Activated CD8-positive, alpha-beta T cell treated with anti-CD3 and anti-CD28 coated beads, Interleukin-2, amount 10 ng/mL, durations not matched to agents 7 days and 5 days (primary cell): ENCODE results near the gene OAS3. TPM values are rescaled to one million over a fixed set of nuclear protein-coding genes. Genes with fewer than 3 reads are reported as not detected.

Source experiments
- ATAC-seq: fragments of 150-1000 bp; cut with Tn5 transposase; one replicate; pipeline ENCODE4 v1.10.0; 2021; ENCODE audit warnings: moderate library complexity
- CTCF ChIA-PET: fragments of 350-600 bp; sonication (Branson Sonifier 250); formaldehyde crosslinking; loops from one replicate; lab custom pipeline; 2021; ENCODE audit warnings: antibody characterized with exemption; lab: Charles Lee
- POLR2A ChIA-PET: fragments of 350-600 bp; sonication (Branson Sonifier 250); formaldehyde crosslinking; loops from one replicate; lab custom pipeline; 2021; ENCODE audit warnings: antibody characterized with exemption; lab: Charles Lee
- DNase-seq: peaks from one replicate; pipeline ENCODE4 v3.0.0-alpha.2; 2020
- H3K27ac Mint-ChIP-seq: one replicate; pipeline ENCODE4 v1.8.0; 2021; ENCODE audit warnings: mild to moderate bottlenecking, mixed read lengths
- H3K27me3 Mint-ChIP-seq: one replicate; pipeline ENCODE4 v1.8.0; 2021; ENCODE audit warnings: low read depth, mixed read lengths
- H3K36me3 Mint-ChIP-seq: one replicate; pipeline ENCODE4 v1.8.0; 2021; ENCODE audit warnings: low read depth, mixed read lengths
- H3K4me1 Mint-ChIP-seq: one replicate; pipeline ENCODE4 v1.8.0; 2021; ENCODE audit warnings: low read depth, mixed read lengths
- H3K4me3 Mint-ChIP-seq: one replicate; pipeline ENCODE4 v1.8.0; 2021; ENCODE audit warnings: mild to moderate bottlenecking, mixed read lengths
- H3K9me3 Mint-ChIP-seq: one replicate; pipeline ENCODE4 v1.8.0; 2022; ENCODE audit warnings: mixed read lengths; ENCODE audit not compliant: insufficient read depth
- total RNA-seq, 2 experiments: library from RNA; stranded (reverse); gene quantifications; one replicate each; pipeline ENCODE4 v1.2.3, GENCODE V29; 2021

The OAS3 gene
- total RNA-seq, 2 experiments from 2014 or later: 199 to 202 TPM

GRCh38 chr12:112927475-112927874, 10.8 kb upstream of the OAS3 start:
- Mint-ChIP-seq H3K27me3 (no peaks in the 10 kb centered on the region), H3K4me1 (peaks cover 5% of the 10 kb centered on the region), H3K36me3 (peaks cover 73% of the 10 kb centered on the region), H3K9me3 (peaks cover 7% of the 10 kb centered on the region), H3K27ac (no peak overlapping the region), H3K4me3 (no peak overlapping the region)
- ChIA-PET CTCF (interaction anchor here (1.1 kb wide), 1 partner anchor 11 kb away, joined by 3 read pairs; the partner anchor contains the start of gene OAS3), POLR2A (no interaction called here)
- DNase-seq: no peak
- ATAC-seq: no peak

DNA sequence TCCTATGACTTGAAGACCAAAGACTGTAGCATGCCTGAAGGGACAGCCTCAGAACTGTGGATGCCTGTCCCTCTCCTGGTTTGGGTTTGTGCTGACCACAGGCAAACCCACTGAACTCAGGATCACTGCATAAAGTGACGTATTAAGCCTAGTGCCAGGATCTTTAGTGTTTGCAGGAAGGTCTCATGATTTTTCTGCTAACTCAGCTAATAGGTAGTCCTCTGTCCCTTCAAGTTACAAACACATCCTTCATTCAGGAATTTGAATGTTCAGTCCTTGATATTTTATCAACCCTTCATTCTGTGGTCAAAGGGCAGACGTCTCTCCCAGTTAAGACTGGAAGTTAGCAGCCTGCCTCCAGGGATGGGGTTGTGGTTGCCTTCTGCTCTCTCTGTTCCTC, 10.3 kb upstream of the OAS3 start:
- H3K27me3 Mint-ChIP-seq: no peaks in the 10 kb centered on the region
- H3K4me3 Mint-ChIP-seq: no peak overlapping the region
- peaks cover 69% of the 10 kb centered on the region for H3K36me3 Mint-ChIP-seq
- H3K9me3 Mint-ChIP-seq: peaks cover 7% of the 10 kb centered on the region
- H3K27ac Mint-ChIP-seq: no peak overlapping the region
- ChIA-PET CTCF (interaction anchor here (0.7 to 1.1 kb wide), 2 partner anchors 10 to 27 kb away, joined by 3 to 4 read pairs; partner anchors contain the start of gene OAS3), POLR2A (no interaction called here)
- H3K4me1 Mint-ChIP-seq: peaks cover 5% of the 10 kb centered on the region
- ATAC-seq (no peak), DNase-seq (no peak)

- Mint-ChIP-seq H3K4me1 (peaks cover 5% of the 10 kb centered on the region), H3K4me3 (no peak overlapping the region), H3K36me3 (peaks cover 58% of the 10 kb centered on the region), H3K9me3 (peaks cover 7% of the 10 kb centered on the region), H3K27ac (no peak overlapping the region), H3K27me3 (no peaks in the 10 kb centered on the region)
- DNase-seq: no peak
- ChIA-PET CTCF (no interaction called here), POLR2A (no interaction called here)
- no peak for ATAC-seq
Measured at GRCh38 chr12:112928978-112929377, 9.3 kb upstream of the OAS3 start.

- H3K4me1 Mint-ChIP-seq: peaks cover 4% of the 10 kb centered on the region
- no peak overlapping the region for H3K27ac Mint-ChIP-seq
- ChIA-PET POLR2A (no interaction called here), CTCF (no interaction called here)
- H3K27me3 Mint-ChIP-seq: no peaks in the 10 kb centered on the region
- DNase-seq: no peak
- peaks cover 52% of the 10 kb centered on the region for H3K36me3 Mint-ChIP-seq
- no peak for ATAC-seq
- H3K4me3 Mint-ChIP-seq: no peak overlapping the region
- peaks cover 7% of the 10 kb centered on the region for H3K9me3 Mint-ChIP-seq
Measured at GRCh38 chr12:112929715-112930114, 8.6 kb upstream of the OAS3 start.

DNA sequence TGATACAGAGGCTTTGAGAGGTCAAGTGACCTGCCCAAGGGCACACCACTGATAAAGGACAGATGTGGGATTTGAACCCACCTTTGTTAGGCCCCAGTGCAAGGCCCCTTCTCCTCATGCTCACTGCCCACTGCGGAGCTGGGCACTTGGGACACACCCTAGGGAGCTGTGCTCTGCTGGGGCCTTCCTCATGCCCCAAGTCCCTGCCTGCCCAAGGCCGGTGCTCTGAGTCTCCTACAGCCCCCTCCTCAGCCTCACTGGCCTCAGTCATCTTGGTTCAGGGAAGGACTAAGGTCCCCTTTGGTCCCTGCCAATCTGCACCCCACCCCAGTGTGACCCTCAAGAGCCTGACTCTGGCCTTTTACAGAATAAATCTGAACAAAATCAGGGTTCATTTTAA, 7.9 kb upstream of the OAS3 start:
- DNase-seq (no peak), ATAC-seq (no peak)
- Mint-ChIP-seq H3K27me3 (no peaks in the 10 kb centered on the region), H3K4me1 (no peaks in the 10 kb centered on the region), H3K9me3 (peaks cover 7% of the 10 kb centered on the region), H3K4me3 (no peak overlapping the region), H3K27ac (no peak overlapping the region), H3K36me3 (peaks cover 46% of the 10 kb centered on the region)
- POLR2A ChIA-PET: no interaction called here
- CTCF ChIA-PET: interaction anchor here (0.8 to 1.1 kb wide), 3 partner anchors 14 to 30 kb away, joined by 3 to 4 read pairs (median 3); partner anchors contain the start of gene OAS1

- no peaks in the 10 kb centered on the region for H3K27me3 Mint-ChIP-seq
- no peak for DNase-seq
- ATAC-seq: no peak
- H3K4me1 Mint-ChIP-seq: peaks cover 8% of the 10 kb centered on the region
- H3K9me3 Mint-ChIP-seq: peaks cover 2% of the 10 kb centered on the region
- CTCF ChIA-PET: interaction anchor here (0.9 to 1.6 kb wide), 2 partner anchors 32 to 61 kb away, joined by 5 to 8 read pairs; no protein-coding TSS in a partner anchor
- H3K27ac Mint-ChIP-seq: no peak overlapping the region
- POLR2A ChIA-PET: interaction anchor here (0.6 to 1.3 kb wide), 2 partner anchors 26 to 553 kb away, joined by 3 to 8 read pairs; partner anchors contain the start of gene OAS1
- H3K36me3 Mint-ChIP-seq: peaks cover 32% of the 10 kb centered on the region
- no peak overlapping the region for H3K4me3 Mint-ChIP-seq
Measured at GRCh38 chr12:112932485-112933128, 5.7 kb upstream of the OAS3 start.

DNA sequence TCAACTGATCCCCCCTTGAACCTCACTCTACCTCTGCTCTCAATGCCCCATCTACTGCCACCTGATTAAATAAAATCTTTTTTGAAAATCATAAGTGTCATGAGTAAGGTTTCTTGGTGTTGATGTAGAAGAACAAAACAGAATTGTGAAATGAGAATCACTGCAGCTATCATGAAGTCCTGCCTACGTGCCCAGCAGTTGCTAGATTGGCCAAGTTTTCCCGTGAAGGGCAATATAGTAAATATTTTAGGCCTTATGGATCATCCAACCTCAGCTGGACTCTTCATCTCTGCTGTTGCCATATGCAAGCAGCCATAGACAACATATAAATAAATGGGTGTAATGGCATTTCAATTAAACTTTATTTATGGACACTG, 5.2 kb upstream of the OAS3 start:
- Mint-ChIP-seq H3K4me3 (no peak overlapping the region), H3K9me3 (no peaks in the 10 kb centered on the region), H3K4me1 (peaks cover 13% of the 10 kb centered on the region), H3K27ac (no peak overlapping the region), H3K36me3 (peaks cover 31% of the 10 kb centered on the region), H3K27me3 (no peaks in the 10 kb centered on the region)
- ATAC-seq (no peak), DNase-seq (no peak)
- ChIA-PET CTCF (interaction anchor here (0.9 to 1.6 kb wide), 2 partner anchors 33 to 60 kb away, joined by 5 to 8 read pairs; no protein-coding TSS in a partner anchor), POLR2A (interaction anchor here (1.3 kb wide), 1 partner anchor 26 kb away, joined by 8 read pairs; the partner anchor contains the start of gene OAS1)

- H3K36me3 Mint-ChIP-seq: peaks cover 31% of the 10 kb centered on the region
- no peaks in the 10 kb centered on the region for H3K27me3 Mint-ChIP-seq
- no peak overlapping the region for H3K4me3 Mint-ChIP-seq
- peaks cover 29% of the 10 kb centered on the region for H3K4me1 Mint-ChIP-seq
- ChIA-PET CTCF (no interaction called here), POLR2A (no interaction called here)
- DNase-seq (no peak), ATAC-seq (no peak)
- H3K9me3 Mint-ChIP-seq: no peaks in the 10 kb centered on the region
- H3K27ac Mint-ChIP-seq: no peak overlapping the region
Measured at GRCh38 chr12:112936264-112936663, 2.0 kb upstream of the OAS3 start.

DNA sequence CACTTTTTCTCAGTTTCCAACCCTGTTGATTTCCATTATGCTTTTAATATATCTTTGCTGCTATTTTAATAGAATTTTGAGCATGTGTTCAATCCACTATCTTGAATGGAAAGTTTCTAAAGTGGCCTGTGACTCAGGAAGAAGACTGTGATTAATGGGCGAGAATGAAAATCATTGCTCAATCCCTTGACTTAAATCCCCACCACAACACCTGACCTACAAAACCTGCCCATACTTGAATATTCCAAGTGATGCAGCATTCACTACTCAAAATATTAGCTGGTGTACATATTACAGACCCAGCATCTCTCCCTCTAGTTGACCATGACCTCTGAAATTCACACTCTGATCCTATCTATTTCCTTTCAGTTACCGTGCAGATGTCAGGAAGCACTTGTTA, 1.3 kb upstream of the OAS3 start:
- ATAC-seq (no peak), DNase-seq (no peak)
- peaks cover 36% of the 10 kb centered on the region for H3K4me1 Mint-ChIP-seq
- H3K9me3 Mint-ChIP-seq: no peaks in the 10 kb centered on the region
- ChIA-PET POLR2A (interaction anchor here (1.3 to 6.8 kb wide), 3 partner anchors 32 to 56 kb away, joined by 4 to 86 read pairs (median 74); partner anchors contain the start of genes OAS1 and OAS2), CTCF (interaction anchor here (1.6 to 2.0 kb wide), 3 partner anchors 30 to 37 kb away, joined by 9 to 15 read pairs (median 12); partner anchors contain the start of gene OAS1)
- peak overlapping the region; percentile 54 for H3K27ac Mint-ChIP-seq
- peaks cover 35% of the 10 kb centered on the region for H3K36me3 Mint-ChIP-seq
- H3K4me3 Mint-ChIP-seq: no peak overlapping the region
- H3K27me3 Mint-ChIP-seq: no peaks in the 10 kb centered on the region

- CTCF ChIA-PET: interaction anchor here (1.0 to 2.1 kb wide), 6 partner anchors 11 to 39 kb away, joined by 3 to 15 read pairs (median 8); partner anchors contain the start of gene OAS1
- peaks cover 41% of the 10 kb centered on the region for H3K4me1 Mint-ChIP-seq
- H3K4me3 Mint-ChIP-seq: peak overlapping the region; percentile 98
- no peak for ATAC-seq
- POLR2A ChIA-PET: interaction anchor here (0.6 to 6.8 kb wide), 7 partner anchors 10 to 40 kb away, joined by 3 to 86 read pairs (median 5); partner anchors contain the start of genes OAS1 and OAS2
- no peak for DNase-seq
- H3K9me3 Mint-ChIP-seq: no peaks in the 10 kb centered on the region
- no peaks in the 10 kb centered on the region for H3K27me3 Mint-ChIP-seq
- H3K27ac Mint-ChIP-seq: peak overlapping the region; percentile 90
- peaks cover 47% of the 10 kb centered on the region for H3K36me3 Mint-ChIP-seq
Measured at GRCh38 chr12:112938751-112939150, 477 bp downstream of the OAS3 start.

DNA sequence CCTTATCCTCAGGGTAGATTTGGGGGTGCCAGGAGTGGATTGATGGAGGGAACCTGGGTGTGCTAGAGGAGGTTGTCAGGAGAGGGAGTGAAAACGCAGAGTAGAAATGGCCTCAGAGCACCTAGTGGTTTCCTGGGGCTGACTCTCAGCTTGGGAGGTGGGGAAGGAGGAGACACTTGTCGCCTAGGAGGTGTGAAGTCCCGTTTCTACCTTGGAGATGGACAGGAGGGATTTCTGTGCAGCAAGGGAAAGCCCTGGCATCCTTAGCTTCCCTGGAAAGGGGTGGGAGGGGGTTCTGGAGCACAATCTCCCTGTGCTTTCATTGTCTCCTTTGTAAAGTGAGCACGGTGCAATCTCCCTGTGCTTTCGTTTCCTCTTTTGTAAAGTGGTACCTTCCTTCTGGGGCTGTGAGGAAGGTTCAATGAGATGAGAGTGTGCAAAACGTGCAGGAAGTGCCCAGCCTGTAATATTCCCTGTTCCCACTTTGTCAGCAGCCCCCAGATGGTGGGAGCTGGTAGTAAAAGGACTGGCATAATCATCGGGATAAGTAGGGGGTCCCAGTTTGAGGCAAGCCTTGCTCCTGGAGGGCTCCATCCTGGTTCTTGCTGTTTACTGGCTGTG, 1.6 kb downstream of the OAS3 start:
- H3K27ac Mint-ChIP-seq: peak overlapping the region; percentile 95
- CTCF ChIA-PET: interaction anchor here (0.6 to 2.1 kb wide), 7 partner anchors 10 to 40 kb away, joined by 3 to 8 read pairs (median 3); partner anchors contain the start of gene OAS1
- POLR2A ChIA-PET: interaction anchor here (1.2 to 6.8 kb wide), 4 partner anchors 24 to 39 kb away, joined by 3 to 86 read pairs (median 40); partner anchors contain the start of genes OAS1 and OAS2

More for the DNA sequence above, 1.6 kb downstream of the OAS3 start:
- DNase-seq (peak; percentile 43), ATAC-seq (peak; percentile 45)
- Mint-ChIP-seq H3K9me3 (no peaks in the 10 kb centered on the region), H3K4me1 (peaks cover 47% of the 10 kb centered on the region), H3K36me3 (peaks cover 57% of the 10 kb centered on the region), H3K27me3 (no peaks in the 10 kb centered on the region), H3K4me3 (peak overlapping the region; percentile 98)
